Esophagus squamous epithelium (tissue), 5 donors: ENCODE results near the gene CMTM7. TPM values are rescaled to one million over a fixed set of nuclear protein-coding genes. Genes with fewer than 3 reads are reported as not detected.

Experiments
- DNase-seq: peaks from one replicate; lab custom pipeline; 2025; lab: John Stamatoyannopoulos, UW
- H3K27ac ChIP-seq, 4 donors: fragments of 200-600 bp; sonication (generic); one replicate each; pipeline ENCODE4 v1.5.1; 2016 to 2019; ENCODE audit warnings: mild to moderate bottlenecking in 1 of 4
- H3K27me3 ChIP-seq, 4 donors: fragments of 200-600 bp; sonication (generic); 1 replicate in 3 of 4; 2 replicates in 1 of 4; pipeline versions ENCODE4 v1.5.1 to v1.6.0; 2017 to 2021; ENCODE audit warnings: antibody characterized with exemption in 1 of 4
- H3K36me3 ChIP-seq, 3 donors: fragments of 200-600 bp; sonication (generic); one replicate each; pipeline ENCODE4 v1.5.1; 2016 to 2019
- H3K4me1 ChIP-seq, 3 donors: fragments of 200-600 bp; sonication (generic); one replicate each; pipeline ENCODE4 v1.5.1; 2017 to 2019
- H3K4me3 ChIP-seq, 4 donors: fragments of 200-600 bp; sonication (generic); 1 replicate in 3 of 4; 2 replicates in 1 of 4; pipeline ENCODE4 v1.5.1; 2016 to 2019; ENCODE audit warnings: mild to moderate bottlenecking in 2 of 4, moderate library complexity in 1 of 4
- H3K9me3 ChIP-seq, 3 donors: fragments of 200-600 bp; sonication (generic); one replicate each; pipeline ENCODE4 v1.5.1; 2016 to 2019
- POLR2A ChIP-seq, 4 donors: fragments of 450-650 bp; IDR thresholded peaks; one replicate each; pipeline ENCODE4 v1.6.1; 2017; ENCODE audit warnings: antibody characterized with exemption in 4 of 4, mild to moderate bottlenecking in 4 of 4, moderate library complexity in 3 of 4
- WGBS, 2 donors: methylation state at CpG; one replicate each; pipeline ENCODE4 v1.1.5; 2018; 5-methylcytosine and 5-hydroxymethylcytosine counted together
- intact Hi-C: fragments of 100-400 bp; cut with DNase I; formaldehyde crosslinking; loops from one replicate; pipeline ENCODE4 v1.15.0; 2022
- total RNA-seq, 4 donors: library from RNA; depleted of rRNA; stranded (reverse); fragments of >200 nt; gene quantifications; one replicate each; pipeline ENCODE4 v1.1.0, GENCODE V29; 2016
- TF ChIP-seq, protein P1 (sequence below), 6 experiments: fragments of 450-650 bp in 4 of 6; fragments of 200-600 bp in 2 of 6; sonication (generic) in 2 of 6; IDR thresholded peaks; one replicate each; pipeline ENCODE4 v1.5.1; 2016 to 2019; ENCODE audit warnings: antibody characterized with exemption in 6 of 6, mild to moderate bottlenecking in 4 of 6, moderate library complexity in 4 of 6
- donor health status: DM: yes; HTN: yes; CAD: no.

Gene CMTM7
- total RNA-seq, 4 donors from 2014 or later: 0.35 to 6.7 (median 3.0) TPM; not detected in 1

DNA sequence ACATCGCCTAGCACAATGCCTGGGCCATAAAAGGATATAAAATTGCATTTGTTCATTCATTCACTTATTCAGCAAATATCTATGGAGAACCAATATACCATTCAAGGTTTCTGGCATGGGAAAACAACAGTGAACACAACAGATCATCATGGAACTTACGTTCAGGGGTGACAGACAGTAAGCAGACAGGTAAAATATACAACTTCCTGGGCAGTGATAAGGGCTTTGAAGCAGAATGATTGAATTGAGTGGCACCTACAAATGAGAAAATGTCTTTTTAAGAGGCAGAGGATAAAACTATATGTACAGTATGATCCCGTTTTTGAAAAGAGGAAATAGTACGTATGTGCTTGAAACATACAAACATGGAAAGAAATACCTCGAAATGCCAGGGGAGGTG lies 39.2 kb downstream of the CMTM7 start:
- no peaks in the 10 kb centered on the region for H3K9me3 ChIP-seq
- no peak for DNase-seq
- TF ChIP-seq, protein P1, sequence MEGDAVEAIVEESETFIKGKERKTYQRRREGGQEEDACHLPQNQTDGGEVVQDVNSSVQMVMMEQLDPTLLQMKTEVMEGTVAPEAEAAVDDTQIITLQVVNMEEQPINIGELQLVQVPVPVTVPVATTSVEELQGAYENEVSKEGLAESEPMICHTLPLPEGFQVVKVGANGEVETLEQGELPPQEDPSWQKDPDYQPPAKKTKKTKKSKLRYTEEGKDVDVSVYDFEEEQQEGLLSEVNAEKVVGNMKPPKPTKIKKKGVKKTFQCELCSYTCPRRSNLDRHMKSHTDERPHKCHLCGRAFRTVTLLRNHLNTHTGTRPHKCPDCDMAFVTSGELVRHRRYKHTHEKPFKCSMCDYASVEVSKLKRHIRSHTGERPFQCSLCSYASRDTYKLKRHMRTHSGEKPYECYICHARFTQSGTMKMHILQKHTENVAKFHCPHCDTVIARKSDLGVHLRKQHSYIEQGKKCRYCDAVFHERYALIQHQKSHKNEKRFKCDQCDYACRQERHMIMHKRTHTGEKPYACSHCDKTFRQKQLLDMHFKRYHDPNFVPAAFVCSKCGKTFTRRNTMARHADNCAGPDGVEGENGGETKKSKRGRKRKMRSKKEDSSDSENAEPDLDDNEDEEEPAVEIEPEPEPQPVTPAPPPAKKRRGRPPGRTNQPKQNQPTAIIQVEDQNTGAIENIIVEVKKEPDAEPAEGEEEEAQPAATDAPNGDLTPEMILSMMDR (IDR thresholded peaks at IDR 0.05): no peak
- TF ChIP-seq POLR2A (IDR thresholded peaks at IDR 0.05): no peak
- intact Hi-C loops: no loop called here
- H3K36me3 ChIP-seq: no peaks in the 10 kb centered on the region
- 67 to 75% methylated on average over 5 of the region's 5 CpGs for WGBS, 2 donors
- no peak overlapping the region for H3K27ac ChIP-seq
- no peak overlapping the region for H3K4me3 ChIP-seq
- H3K4me1 ChIP-seq: peaks cover 0 to 19% (median 4%) of the 10 kb centered on the region in 3 donors
- peaks cover 0 to 100% (median 2%) of the 10 kb centered on the region in 4 donors for H3K27me3 ChIP-seq

DNA sequence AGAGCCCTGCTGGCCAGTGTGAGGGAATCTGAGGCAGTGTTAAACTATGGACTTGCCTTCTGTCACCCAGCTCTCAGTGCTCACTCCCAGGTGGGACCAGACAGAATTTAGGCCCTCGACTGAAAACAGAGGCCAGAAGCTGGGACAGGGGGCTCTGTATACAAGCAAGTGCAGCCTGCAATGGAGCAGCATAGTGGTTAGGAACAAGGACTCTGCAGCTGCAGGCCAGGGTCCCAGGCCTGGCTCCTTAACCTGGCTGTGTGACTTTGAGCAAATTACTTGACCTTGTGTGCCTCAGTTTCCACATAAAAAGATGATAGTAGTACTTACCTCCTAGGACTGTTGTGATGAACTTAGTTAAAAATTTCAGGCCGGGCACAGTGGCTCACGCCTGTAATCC lies 39.8 kb downstream of the CMTM7 start:
- intact Hi-C loops: no loop called here
- no peak for DNase-seq
- H3K4me3 ChIP-seq: no peak overlapping the region
- H3K4me1 ChIP-seq: peaks cover 0 to 19% (median 4%) of the 10 kb centered on the region in 3 donors
- TF ChIP-seq, protein P1 (IDR thresholded peaks at IDR 0.05): no peak
- TF ChIP-seq POLR2A (IDR thresholded peaks at IDR 0.05): no peak
- H3K27ac ChIP-seq: no peak overlapping the region
- H3K27me3 ChIP-seq: peaks cover 0 to 100% (median 2%) of the 10 kb centered on the region in 4 donors
- no peaks in the 10 kb centered on the region for H3K9me3 ChIP-seq
- 82 to 90% methylated on average over 1 to 3 of the region's 3 CpGs for WGBS, 2 donors
- H3K36me3 ChIP-seq: no peaks in the 10 kb centered on the region

DNA sequence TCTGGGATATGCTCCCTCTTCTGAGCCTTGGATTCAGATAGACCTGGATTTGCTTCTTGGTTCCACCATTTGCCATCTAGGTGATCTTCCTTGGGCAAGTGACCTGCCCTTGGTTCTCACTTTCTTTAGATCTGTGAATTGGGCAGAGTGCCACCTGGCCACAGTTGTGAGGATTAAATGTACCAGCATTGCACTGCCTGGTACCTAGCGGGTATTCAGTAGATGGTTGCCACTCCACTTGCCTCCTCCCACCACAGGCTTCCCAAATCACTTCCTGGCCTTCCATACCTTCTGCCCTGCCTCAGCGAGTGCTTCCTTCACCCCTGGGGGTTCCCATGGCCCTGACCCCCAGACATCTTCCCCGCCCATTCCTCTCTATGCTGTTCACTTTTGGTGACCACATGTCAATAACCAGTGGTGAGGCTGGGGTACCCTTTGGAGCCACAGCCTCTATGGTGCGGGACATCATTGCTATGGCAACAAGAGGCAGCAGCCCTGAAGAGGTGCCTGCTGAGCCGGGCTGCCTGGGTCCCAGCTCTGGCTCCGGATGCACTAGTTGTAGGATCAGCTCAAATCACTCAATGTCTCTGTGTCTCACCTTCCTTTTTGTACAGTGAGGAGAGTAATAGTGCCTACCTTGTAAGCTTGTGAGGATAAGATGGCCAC lies 40.5 kb downstream of the CMTM7 start:
- no peak for DNase-seq
- H3K4me1 ChIP-seq: peaks cover 0 to 19% (median 4%) of the 10 kb centered on the region in 3 donors
- intact Hi-C loops: no loop called here
- 92 to 97% methylated on average over 5 to 6 of the region's 6 CpGs for WGBS, 2 donors
- H3K9me3 ChIP-seq: no peaks in the 10 kb centered on the region
- no peak overlapping the region for H3K4me3 ChIP-seq
- H3K36me3 ChIP-seq: no peaks in the 10 kb centered on the region
- peak overlapping the region in 2 of 4 donors; percentile 62 to 69 for H3K27ac ChIP-seq
- TF ChIP-seq, protein P1 (IDR thresholded peaks at IDR 0.05): no peak
- TF ChIP-seq POLR2A (IDR thresholded peaks at IDR 0.05): no peak
- peaks cover 0 to 100% (median 2%) of the 10 kb centered on the region in 4 donors for H3K27me3 ChIP-seq

DNA sequence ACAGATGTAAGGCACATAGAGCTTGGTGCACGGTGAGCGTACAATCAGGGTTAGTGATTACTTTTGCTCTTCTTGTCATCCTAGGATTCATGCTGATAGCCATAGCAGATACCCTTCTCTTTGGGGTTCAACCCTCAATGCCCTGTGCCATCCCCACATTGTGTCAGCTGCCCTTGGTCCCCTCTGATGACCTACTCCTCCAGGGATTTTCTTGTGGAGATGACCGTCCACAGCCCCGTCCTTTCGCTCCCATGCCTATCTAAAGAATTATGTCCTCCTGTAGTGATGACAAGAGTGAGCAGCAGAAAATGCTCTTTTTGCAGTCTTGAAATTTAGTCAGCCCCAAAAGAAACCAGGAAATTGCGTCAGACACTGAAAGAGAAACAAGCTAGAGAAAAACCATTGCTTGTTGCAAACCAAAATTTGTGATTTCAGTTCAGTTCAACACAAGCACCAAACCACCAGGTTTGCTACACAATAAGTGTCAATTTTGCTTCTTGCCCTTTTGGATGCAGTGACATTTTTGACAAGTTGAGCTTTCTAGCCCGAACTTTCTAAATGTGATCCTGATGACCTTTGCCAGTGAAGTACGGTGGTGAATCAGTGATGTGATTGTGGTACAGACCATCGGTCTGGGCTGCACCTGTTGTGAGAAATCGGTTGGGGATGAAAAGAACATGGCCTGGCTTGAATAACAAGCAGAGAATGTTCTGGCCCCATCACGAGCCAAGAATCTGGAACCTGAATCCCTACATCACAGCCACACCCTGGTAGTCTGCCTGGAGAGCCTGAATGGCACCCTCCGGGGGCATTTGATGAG lies 41.3 kb downstream of the CMTM7 start:
- intact Hi-C loops: no loop called here
- 73 to 84% methylated on average over 12 of the region's 12 CpGs for WGBS, 2 donors
- no peak for DNase-seq
- Histone ChIP-seq H3K27me3 (peaks cover 0 to 100% (median 2%) of the 10 kb centered on the region in 4 donors), H3K4me1 (peaks cover 0 to 17% (median 4%) of the 10 kb centered on the region in 3 donors), H3K36me3 (no peaks in the 10 kb centered on the region), H3K9me3 (no peaks in the 10 kb centered on the region), H3K4me3 (no peak overlapping the region), H3K27ac (peak overlapping the region in 3 of 4 donors; percentile 0 to 69 (median 62))
- TF ChIP-seq, protein P1 (IDR thresholded peaks at IDR 0.05): no peak
- peak in 1 of 4 donors; percentile 18 for TF ChIP-seq POLR2A (IDR thresholded peaks at IDR 0.05)

DNA sequence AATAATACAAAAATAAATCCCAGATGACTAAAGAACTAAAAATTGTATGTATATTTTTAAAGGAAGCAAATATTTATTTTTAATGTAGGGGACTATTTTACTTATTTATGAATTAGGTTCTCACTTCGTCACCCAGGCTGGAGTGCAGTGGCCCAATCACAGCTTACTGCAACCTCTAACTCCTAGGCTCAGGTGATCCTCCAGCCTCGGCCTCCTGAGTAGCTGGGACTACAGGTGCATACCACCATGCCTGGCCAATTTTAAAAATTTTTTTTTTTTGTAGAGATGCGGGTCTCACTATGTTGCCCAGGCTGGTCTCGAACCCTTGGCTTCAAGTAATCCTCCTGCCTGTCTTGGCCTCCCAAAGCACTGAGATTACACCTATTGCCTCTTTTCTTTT lies 42.6 kb downstream of the CMTM7 start:
- no peak overlapping the region for H3K27ac ChIP-seq
- peaks cover 0 to 100% (median 0%) of the 10 kb centered on the region in 4 donors for H3K27me3 ChIP-seq
- 94% methylated on average over 4 of the region's 4 CpGs for whole genome bisulfite sequencing, 2 donors
- H3K4me1 ChIP-seq: peaks cover 0 to 8% (median 0%) of the 10 kb centered on the region in 3 donors
- no peaks in the 10 kb centered on the region for H3K9me3 ChIP-seq
- no peaks in the 10 kb centered on the region for H3K36me3 ChIP-seq
- intact Hi-C loops: no loop called here
- DNase-seq: no peak
- TF ChIP-seq, protein P1 (IDR thresholded peaks at IDR 0.05): no peak
- no peak for TF ChIP-seq POLR2A (IDR thresholded peaks at IDR 0.05)
- no peak overlapping the region for H3K4me3 ChIP-seq
